Measurements from ENCODE around the gene FOXO3.

GRCh38 chr6:108591040-108591816 is 30.5 kb downstream of the FOXO3 start:
- TF ChIP-seq POLR2A (IDR thresholded peaks at IDR 0.05) (no peak), CTCF (IDR thresholded peaks at IDR 0.05) (no peak), POLR2AphosphoS5 (IDR thresholded peaks at IDR 0.05) (no peak)

Measured in breast epithelium (tissue), 3 donors.